OCI-LY3 (cell line): ENCODE results near the gene MNAT1.

Experiments
- H2AFZ ChIP-seq: fragments of 200-600, 300-600 bp; shearing (Covaris generic); 2 replicates; pipeline ENCODE4 v1.6.0; 2014; ENCODE audit warnings: antibody characterized with exemption, low read depth, low read length
- H3K27ac ChIP-seq: fragments of 200-600, 300-600 bp; sonication (generic); 2 replicates; pipeline ENCODE4 v1.5.1; 2014; ENCODE audit warnings: mild to moderate bottlenecking, low read length, moderate library complexity, mixed read lengths
- H3K27me3 ChIP-seq: fragments of 200-600, 300-600 bp; sonication (generic); 2 replicates; pipeline ENCODE4 v1.6.1; 2014; ENCODE audit warnings: low read depth, low read length, mixed read lengths
- H3K36me3 ChIP-seq: fragments of 200-600, 300-600 bp; sonication (generic); replicated peaks from 2 replicates; pipeline ENCODE3; 2014; ENCODE audit warnings: low read depth, low read length, mixed read lengths
- H3K4me1 ChIP-seq: fragments of 300-600, 200-600 bp; sonication (generic); 2 replicates; pipeline ENCODE4 v1.6.1; 2014; ENCODE audit warnings: low read length, mixed read lengths
- H3K4me2 ChIP-seq: fragments of 200-600, 300-600 bp; sonication (generic); 2 replicates; pipeline ENCODE4 v1.6.1; 2014; ENCODE audit warnings: low read length, mixed read lengths
- H3K4me3 ChIP-seq: fragments of 300-600, 200-600 bp; sonication (generic); 2 replicates; pipeline ENCODE4 v1.5.1; 2014; ENCODE audit warnings: antibody characterized with exemption, mild to moderate bottlenecking, low read length, moderate library complexity
- H3K79me2 ChIP-seq: fragments of 300-600, 200-600 bp; shearing (Covaris generic); 2 replicates; pipeline ENCODE4 v1.6.1; 2014; ENCODE audit warnings: mild to moderate bottlenecking, low read length, mixed read lengths
- H3K9ac ChIP-seq: fragments of 300-600, 200-600 bp; shearing (Covaris generic); 2 replicates; pipeline ENCODE4 v1.6.0; 2014; ENCODE audit warnings: mild to moderate bottlenecking, low read length, moderate library complexity
- H3K9me3 ChIP-seq: fragments of 200-600, 300-600 bp; shearing (Covaris generic); 2 replicates; pipeline ENCODE4 v1.6.1; 2014; ENCODE audit warnings: low read length, mixed read lengths; ENCODE audit not compliant: insufficient read depth
- H4K20me1 ChIP-seq: fragments of 200-600, 300-600 bp; sonication (generic); 2 replicates; pipeline ENCODE4 v1.6.1; 2016; ENCODE audit warnings: low read length, mixed read lengths; ENCODE audit not compliant: insufficient read depth
- CTCF ChIP-seq: fragments of 200-600, 300-600 bp; sonication (generic); IDR thresholded peaks from 2 replicates; pipeline ENCODE4 v1.5.1; 2014; ENCODE audit warnings: antibody characterized with exemption, low read length, low read depth
- EZH2phosphoT487 ChIP-seq: fragments of 200-600 bp; shearing (Covaris generic); IDR thresholded peaks from 2 replicates; pipeline ENCODE4 v1.6.1; 2018; ENCODE audit warnings: antibody characterized with exemption, mixed run types, low read depth

Gene MNAT1

GRCh38 chr14:60789656-60790055, 55.1 kb downstream of the MNAT1 start:
- Histone ChIP-seq H3K9me3 (no peaks in the 10 kb centered on the region), H3K4me2 (no peak overlapping the region), H3K4me3 (no peak overlapping the region), H2AFZ (no peak overlapping the region), H3K79me2 (no peaks in the 10 kb centered on the region), H3K9ac (no peak overlapping the region), H3K27ac (no peak overlapping the region), H3K27me3 (no peaks in the 10 kb centered on the region), H3K36me3 (peaks cover 3% of the 10 kb centered on the region), H4K20me1 (no peaks in the 10 kb centered on the region; the same call in 1 of the 2 replicates), H3K4me1 (peaks cover 5% of the 10 kb centered on the region)
- TF ChIP-seq EZH2phosphoT487 (no peak), CTCF (no peak)

- H3K27ac ChIP-seq = no peak overlapping the region
- H3K4me2 ChIP-seq = no peak overlapping the region
- no peak overlapping the region for H3K9ac ChIP-seq
- H3K36me3 ChIP-seq = peaks cover 3% of the 10 kb centered on the region
- TF ChIP-seq CTCF = no peak
- no peak for TF ChIP-seq EZH2phosphoT487
- H4K20me1 ChIP-seq = no peaks in the 10 kb centered on the region; the same call in 1 of the 2 replicates
- H3K27me3 ChIP-seq = no peaks in the 10 kb centered on the region
- no peaks in the 10 kb centered on the region for H3K9me3 ChIP-seq
- no peak overlapping the region for H3K4me3 ChIP-seq
- no peak overlapping the region for H2AFZ ChIP-seq
- no peaks in the 10 kb centered on the region for H3K79me2 ChIP-seq
- peaks cover 5% of the 10 kb centered on the region for H3K4me1 ChIP-seq
These were observed 56.3 kb downstream of the MNAT1 start for GRCh38 chr14:60790850-60791249.

GRCh38 chr14:60796434-60796833, 61.9 kb downstream of the MNAT1 start:
- TF ChIP-seq EZH2phosphoT487 = no peak
- TF ChIP-seq CTCF = no peak
- Histone ChIP-seq H3K9me3 (no peaks in the 10 kb centered on the region), H3K9ac (no peak overlapping the region), H3K4me1 (peaks cover 4% of the 10 kb centered on the region), H2AFZ (no peak overlapping the region), H3K79me2 (no peaks in the 10 kb centered on the region), H3K4me3 (no peak overlapping the region), H3K36me3 (peaks cover 23% of the 10 kb centered on the region), H4K20me1 (no peaks in the 10 kb centered on the region), H3K27me3 (no peaks in the 10 kb centered on the region), H3K4me2 (no peak overlapping the region), H3K27ac (no peak overlapping the region)

GRCh38 chr14:60800409-60800808, 65.8 kb downstream of the MNAT1 start:
- peaks cover 4% of the 10 kb centered on the region for H3K4me1 ChIP-seq
- H3K9me3 ChIP-seq = no peaks in the 10 kb centered on the region
- H3K27me3 ChIP-seq = no peaks in the 10 kb centered on the region
- H3K36me3 ChIP-seq = peaks cover 26% of the 10 kb centered on the region
- H4K20me1 ChIP-seq = no peaks in the 10 kb centered on the region
- H3K27ac ChIP-seq = no peak overlapping the region
- H3K9ac ChIP-seq = no peak overlapping the region
- no peaks in the 10 kb centered on the region for H3K79me2 ChIP-seq
- H2AFZ ChIP-seq = no peak overlapping the region
- H3K4me3 ChIP-seq = no peak overlapping the region
- TF ChIP-seq EZH2phosphoT487 (no peak), CTCF (no peak)
- H3K4me2 ChIP-seq = no peak overlapping the region
